Endodermal cell (in vitro differentiated cells): Measurements from ENCODE around the gene GAN. TPM values are rescaled to one million over a fixed set of nuclear protein-coding genes. Genes with fewer than 3 reads are reported as not detected.

Experiments used
- DNase-seq: peaks from one replicate; pipeline ENCODE4 v3.0.0-alpha.2; 2017
- H3K27ac ChIP-seq: 2 replicates; pipeline ENCODE4 v1.5.1; 2013; ENCODE audit warnings: mild to moderate bottlenecking, low read depth, low read length, moderate library complexity
- H3K27me3 ChIP-seq: 2 replicates; pipeline ENCODE4 v1.6.1; 2013; ENCODE audit warnings: mild to moderate bottlenecking, low read length, moderate library complexity; ENCODE audit not compliant: insufficient read depth, control insufficient read depth, poor library complexity, severe bottlenecking
- H3K36me3 ChIP-seq: 2 replicates; pipeline ENCODE4 v1.7.0; 2013; ENCODE audit warnings: mild to moderate bottlenecking, low read length, moderate library complexity; ENCODE audit not compliant: control insufficient read depth, insufficient read depth
- H3K4me1 ChIP-seq: one replicate; pipeline ENCODE4 v1.7.0; 2013; ENCODE audit warnings: low read length; ENCODE audit not compliant: control insufficient read depth, insufficient read depth
- H3K4me3 ChIP-seq: 2 replicates; pipeline ENCODE4 v1.5.1; 2013; ENCODE audit warnings: mild to moderate bottlenecking, low read length, moderate library complexity
- H3K9ac ChIP-seq: 2 replicates; pipeline ENCODE4 v1.6.1; 2013; ENCODE audit warnings: mild to moderate bottlenecking, low read length, moderate library complexity; ENCODE audit not compliant: poor library complexity, severe bottlenecking; ENCODE audit errors: extremely low read depth
- H3K9me3 ChIP-seq: 2 replicates; pipeline ENCODE4 v1.6.1; 2013; ENCODE audit warnings: mild to moderate bottlenecking, low read length, moderate library complexity; ENCODE audit not compliant: control insufficient read depth
- H3K27ac Mint-ChIP-seq: 2 replicates; pipeline ENCODE4 v1.8.0; 2020; ENCODE audit warnings: mixed read lengths
- H3K27me3 Mint-ChIP-seq: 2 replicates; pipeline ENCODE4 v1.8.0; 2021; ENCODE audit warnings: mild to moderate bottlenecking, mixed read lengths; ENCODE audit not compliant: insufficient read depth
- H3K36me3 Mint-ChIP-seq: 2 replicates; pipeline ENCODE4 v1.8.0; 2020; ENCODE audit warnings: low read depth, mixed read lengths
- H3K4me1 Mint-ChIP-seq: 2 replicates; pipeline ENCODE4 v1.8.0; 2020; ENCODE audit warnings: mixed read lengths
- H3K4me3 Mint-ChIP-seq: 2 replicates; pipeline ENCODE4 v1.8.0; 2020; ENCODE audit warnings: mild to moderate bottlenecking, moderate library complexity, mixed read lengths
- H3K9me3 Mint-ChIP-seq: 2 replicates; pipeline ENCODE4 v1.8.0; 2020; ENCODE audit warnings: mild to moderate bottlenecking, mixed read lengths
- WGBS, 2 experiments: methylation state at CpG; one replicate each; pipeline versions ENCODE4 v1.1.5 to v1.1.7; 2013; ENCODE audit warnings: missing lambda C conversion rate in 2 of 2, mixed read lengths in 1 of 2; ENCODE audit not compliant: insufficient coverage in 1 of 2, insufficient read length in 1 of 2; 5-methylcytosine and 5-hydroxymethylcytosine counted together
- total RNA-seq, 2 donors: library from RNA; stranded (reverse); fragmentation: NEBNext Ultra II Directional in 1 of 2; extraction: Animal tissue kit (Norgen Biotek cat#: 25700) in 1 of 2; gene quantifications; 2 replicates in 1 of 2; 3 replicates in 1 of 2; pipeline ENCODE4 v1.2.1, GENCODE V29; 2021
- TF ChIP-seq, protein P1 (sequence below): fragments of 200-600 bp; sonication (generic); conservative IDR thresholded peaks from 2 replicates; pipeline ENCODE4 v1.5.0; 2021; ENCODE audit warnings: antibody characterized with exemption, mild to moderate bottlenecking

Gene GAN
- total RNA-seq, 2 donors from 2014 or later, result 23.4 to 28.9 TPM

DNA sequence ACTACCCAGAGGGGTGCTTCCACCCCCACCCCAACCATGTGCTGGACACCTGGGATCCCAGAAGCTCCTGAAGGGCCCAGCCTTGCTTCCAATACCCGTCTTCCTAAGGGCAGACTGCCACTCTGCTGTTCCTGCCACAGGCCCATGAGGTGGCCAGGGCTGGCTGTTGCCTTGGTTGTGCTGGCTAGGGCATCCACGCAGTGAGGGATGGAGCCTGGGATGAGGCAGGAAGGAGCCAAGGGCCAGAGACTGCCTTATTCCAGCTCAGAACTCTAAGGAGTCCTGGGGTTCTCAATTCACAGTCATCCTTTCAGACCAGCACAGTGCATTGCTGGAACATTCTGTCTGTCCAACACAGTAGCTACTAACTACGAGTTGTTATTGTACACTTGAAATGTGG, 38.4 kb upstream of the GAN start:
- no peaks in the 10 kb centered on the region for H3K27me3 ChIP-seq
- TF ChIP-seq, protein P1, sequence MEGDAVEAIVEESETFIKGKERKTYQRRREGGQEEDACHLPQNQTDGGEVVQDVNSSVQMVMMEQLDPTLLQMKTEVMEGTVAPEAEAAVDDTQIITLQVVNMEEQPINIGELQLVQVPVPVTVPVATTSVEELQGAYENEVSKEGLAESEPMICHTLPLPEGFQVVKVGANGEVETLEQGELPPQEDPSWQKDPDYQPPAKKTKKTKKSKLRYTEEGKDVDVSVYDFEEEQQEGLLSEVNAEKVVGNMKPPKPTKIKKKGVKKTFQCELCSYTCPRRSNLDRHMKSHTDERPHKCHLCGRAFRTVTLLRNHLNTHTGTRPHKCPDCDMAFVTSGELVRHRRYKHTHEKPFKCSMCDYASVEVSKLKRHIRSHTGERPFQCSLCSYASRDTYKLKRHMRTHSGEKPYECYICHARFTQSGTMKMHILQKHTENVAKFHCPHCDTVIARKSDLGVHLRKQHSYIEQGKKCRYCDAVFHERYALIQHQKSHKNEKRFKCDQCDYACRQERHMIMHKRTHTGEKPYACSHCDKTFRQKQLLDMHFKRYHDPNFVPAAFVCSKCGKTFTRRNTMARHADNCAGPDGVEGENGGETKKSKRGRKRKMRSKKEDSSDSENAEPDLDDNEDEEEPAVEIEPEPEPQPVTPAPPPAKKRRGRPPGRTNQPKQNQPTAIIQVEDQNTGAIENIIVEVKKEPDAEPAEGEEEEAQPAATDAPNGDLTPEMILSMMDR, result no peak
- no peaks in the 10 kb centered on the region for H3K4me1 Mint-ChIP-seq
- H3K9ac ChIP-seq, result no peak overlapping the region
- no peak overlapping the region for H3K27ac ChIP-seq
- no peak for DNase-seq
- no peaks in the 10 kb centered on the region for H3K36me3 ChIP-seq
- 93 to 94% methylated on average over 3 of the region's 3 CpGs for WGBS, 2 experiments
- no peak overlapping the region for H3K27ac Mint-ChIP-seq
- H3K36me3 Mint-ChIP-seq, result no peaks in the 10 kb centered on the region
- H3K4me1 ChIP-seq, result no peaks in the 10 kb centered on the region
- no peaks in the 10 kb centered on the region for H3K9me3 Mint-ChIP-seq
- H3K4me3 Mint-ChIP-seq, result no peak overlapping the region
- H3K9me3 ChIP-seq, result no peaks in the 10 kb centered on the region
- H3K4me3 ChIP-seq, result no peak overlapping the region
- H3K27me3 Mint-ChIP-seq, result no peaks in the 10 kb centered on the region

DNA sequence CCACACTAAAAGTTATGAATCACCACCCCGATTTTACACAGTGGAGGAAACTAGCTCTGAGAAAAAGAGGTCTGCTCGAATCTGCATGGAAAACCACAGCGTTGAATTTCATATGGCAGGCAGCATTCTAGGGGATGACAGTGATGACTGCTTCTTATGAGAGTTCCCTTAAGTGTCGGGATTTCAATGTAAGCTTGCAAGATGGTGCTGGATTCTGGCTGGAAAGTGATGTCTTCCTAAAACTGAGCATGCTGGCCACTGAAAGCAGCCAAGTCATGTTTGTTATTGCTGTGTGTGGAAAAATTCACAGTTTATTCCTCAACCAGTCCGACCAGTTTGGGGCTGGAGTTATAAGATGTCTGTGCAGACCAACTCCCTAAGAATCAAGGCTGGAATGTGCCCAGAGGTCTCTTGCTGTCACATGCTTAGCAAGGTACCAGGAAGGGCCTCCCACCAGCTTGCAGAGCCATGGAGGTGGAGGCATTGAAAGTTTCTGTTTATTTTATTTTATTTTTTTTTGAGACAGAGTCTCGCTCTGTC, 37.2 kb upstream of the GAN start:
- H3K4me3 Mint-ChIP-seq, result no peak overlapping the region
- no peak overlapping the region for H3K27ac Mint-ChIP-seq
- no peaks in the 10 kb centered on the region for H3K27me3 Mint-ChIP-seq
- no peaks in the 10 kb centered on the region for H3K36me3 Mint-ChIP-seq
- no peaks in the 10 kb centered on the region for H3K9me3 ChIP-seq
- H3K27ac ChIP-seq, result no peak overlapping the region
- TF ChIP-seq, protein P1, result no peak
- H3K4me3 ChIP-seq, result no peak overlapping the region
- H3K36me3 ChIP-seq, result no peaks in the 10 kb centered on the region
- H3K4me1 ChIP-seq, result no peaks in the 10 kb centered on the region
- H3K9me3 Mint-ChIP-seq, result no peaks in the 10 kb centered on the region
- H3K9ac ChIP-seq, result no peak overlapping the region
- no peaks in the 10 kb centered on the region for H3K4me1 Mint-ChIP-seq
- no peak for DNase-seq
- no peaks in the 10 kb centered on the region for H3K27me3 ChIP-seq
- WGBS, 2 experiments, result 91 to 92% methylated on average over 6 of the region's 6 CpGs

DNA sequence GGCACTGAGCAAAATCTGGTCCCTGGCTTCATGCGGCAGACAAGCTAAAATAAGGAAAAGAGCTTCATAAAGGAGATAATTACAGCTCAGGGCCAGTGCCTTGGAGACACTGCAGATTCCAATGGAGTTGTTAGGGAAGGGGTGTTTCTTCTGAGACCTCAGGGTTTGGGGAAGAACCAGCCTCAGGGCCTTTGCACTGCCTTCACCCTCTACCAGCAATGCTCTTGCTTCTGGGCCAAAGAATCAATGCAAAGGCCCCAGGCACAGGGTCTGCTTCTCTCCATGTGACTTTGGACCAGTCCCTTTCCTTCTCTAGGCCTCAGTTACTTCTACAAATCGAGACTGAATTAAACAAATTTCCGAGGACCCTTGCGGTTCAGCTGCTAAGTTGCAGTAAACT, 36.2 kb upstream of the GAN start:
- H3K4me1 Mint-ChIP-seq, result no peaks in the 10 kb centered on the region
- no peaks in the 10 kb centered on the region for H3K27me3 ChIP-seq
- TF ChIP-seq, protein P1, result no peak
- no peak overlapping the region for H3K27ac ChIP-seq
- no peak for DNase-seq
- no peak overlapping the region for H3K4me3 ChIP-seq
- 94 to 97% methylated on average over 4 of the region's 4 CpGs for WGBS, 2 experiments
- no peak overlapping the region for H3K27ac Mint-ChIP-seq
- no peaks in the 10 kb centered on the region for H3K36me3 Mint-ChIP-seq
- H3K9me3 ChIP-seq, result no peaks in the 10 kb centered on the region
- H3K4me3 Mint-ChIP-seq, result no peak overlapping the region
- no peak overlapping the region for H3K9ac ChIP-seq
- H3K36me3 ChIP-seq, result no peaks in the 10 kb centered on the region
- no peaks in the 10 kb centered on the region for H3K27me3 Mint-ChIP-seq
- no peaks in the 10 kb centered on the region for H3K9me3 Mint-ChIP-seq
- no peaks in the 10 kb centered on the region for H3K4me1 ChIP-seq
